ENCODE data around the gene EIF6.

DNA sequence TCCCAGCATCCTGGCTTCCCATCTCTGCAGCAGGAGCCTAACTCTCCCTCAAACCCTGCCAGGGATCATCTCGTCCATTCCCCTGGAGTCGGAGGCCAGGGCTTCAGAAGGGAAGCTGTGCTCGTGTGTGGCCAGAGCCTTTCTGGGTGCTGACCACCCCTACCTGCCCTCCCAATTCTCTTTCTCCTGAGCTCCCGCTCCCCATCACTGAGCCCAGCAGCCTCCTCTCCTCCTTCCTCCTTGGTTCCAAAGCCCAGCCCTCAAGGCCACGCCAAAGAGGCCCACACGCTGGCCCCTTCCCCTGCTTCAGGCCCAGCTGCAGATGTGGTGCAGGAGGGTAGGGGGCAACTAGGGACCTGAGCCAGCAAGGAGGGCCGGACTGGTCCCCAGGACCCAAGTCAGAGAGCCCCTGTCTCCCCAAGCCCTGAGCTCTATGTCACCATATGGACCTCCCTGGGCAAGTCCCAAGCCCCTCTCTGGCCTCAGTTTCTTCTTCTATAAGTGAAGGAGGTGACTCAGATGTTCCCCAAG, 6.4 kb upstream of the EIF6 start:
- TF ChIP-seq, protein P1, sequence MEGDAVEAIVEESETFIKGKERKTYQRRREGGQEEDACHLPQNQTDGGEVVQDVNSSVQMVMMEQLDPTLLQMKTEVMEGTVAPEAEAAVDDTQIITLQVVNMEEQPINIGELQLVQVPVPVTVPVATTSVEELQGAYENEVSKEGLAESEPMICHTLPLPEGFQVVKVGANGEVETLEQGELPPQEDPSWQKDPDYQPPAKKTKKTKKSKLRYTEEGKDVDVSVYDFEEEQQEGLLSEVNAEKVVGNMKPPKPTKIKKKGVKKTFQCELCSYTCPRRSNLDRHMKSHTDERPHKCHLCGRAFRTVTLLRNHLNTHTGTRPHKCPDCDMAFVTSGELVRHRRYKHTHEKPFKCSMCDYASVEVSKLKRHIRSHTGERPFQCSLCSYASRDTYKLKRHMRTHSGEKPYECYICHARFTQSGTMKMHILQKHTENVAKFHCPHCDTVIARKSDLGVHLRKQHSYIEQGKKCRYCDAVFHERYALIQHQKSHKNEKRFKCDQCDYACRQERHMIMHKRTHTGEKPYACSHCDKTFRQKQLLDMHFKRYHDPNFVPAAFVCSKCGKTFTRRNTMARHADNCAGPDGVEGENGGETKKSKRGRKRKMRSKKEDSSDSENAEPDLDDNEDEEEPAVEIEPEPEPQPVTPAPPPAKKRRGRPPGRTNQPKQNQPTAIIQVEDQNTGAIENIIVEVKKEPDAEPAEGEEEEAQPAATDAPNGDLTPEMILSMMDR (tag by site-specific recombination; IDR thresholded peaks at IDR 0.05): no peak
- TF ChIP-seq SALL2 (tag by site-specific recombination; IDR thresholded peaks at IDR 0.05; ENCODE audit: borderline replicate concordance) (no peak), KLF10 (tag by site-specific recombination; IDR thresholded peaks at IDR 0.05) (no peak), ZFP37 (tag by site-specific recombination; IDR thresholded peaks at IDR 0.05) (no peak), ZNF274 (IDR thresholded peaks at IDR 0.05; ENCODE audit: low read length) (no peak), ZNF274 (tag by site-specific recombination; IDR thresholded peaks at IDR 0.05; ENCODE audit: borderline replicate concordance) (no peak), ZNF121 (tag by site-specific recombination; IDR thresholded peaks at IDR 0.05) (no peak)
- TF ChIP-seq, protein P2, sequence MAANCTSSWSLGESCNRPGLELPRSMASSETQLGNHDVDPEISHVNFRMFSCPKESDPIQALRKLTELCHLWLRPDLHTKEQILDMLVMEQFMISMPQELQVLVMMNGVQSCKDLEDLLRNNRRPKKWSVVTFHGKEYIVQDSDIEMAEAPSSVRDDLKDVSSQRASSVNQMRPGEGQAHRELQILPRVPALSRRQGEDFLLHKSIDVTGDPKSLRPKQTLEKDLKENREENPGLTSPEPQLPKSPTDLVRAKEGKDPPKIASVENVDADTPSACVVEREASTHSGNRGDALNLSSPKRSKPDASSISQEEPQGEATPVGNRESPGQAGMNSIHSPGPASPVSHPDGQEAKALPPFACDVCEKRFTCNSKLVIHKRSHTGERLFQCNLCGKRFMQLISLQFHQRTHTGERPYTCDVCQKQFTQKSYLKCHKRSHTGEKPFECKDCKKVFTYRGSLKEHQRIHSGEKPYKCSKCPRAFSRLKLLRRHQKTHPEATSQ (tag by site-specific recombination; IDR thresholded peaks at IDR 0.05): no peak

All from HEK293 (cell line).